MM.1S (cell line): ENCODE measurements around the gene KIAA1217.

Source experiments
- DNase-seq: peaks from one replicate; pipeline ENCODE4 v3.0.0-alpha.2; 2015
- H2AFZ ChIP-seq: fragments of 300-600 bp; sonication (generic); 2 replicates; pipeline ENCODE4 v1.6.0; 2016; ENCODE audit warnings: antibody characterized with exemption, low read length
- H3F3A ChIP-seq: fragments of 300-600 bp; sonication (generic); 2 replicates; pipeline ENCODE4 v1.6.1; 2016; ENCODE audit warnings: mild to moderate bottlenecking, antibody characterized with exemption, low read length, moderate library complexity, mixed read lengths; ENCODE audit not compliant: insufficient read depth
- H3K27ac ChIP-seq: fragments of 300-600 bp; sonication (generic); 2 replicates; pipeline ENCODE4 v1.5.1; 2016; ENCODE audit warnings: mild to moderate bottlenecking, low read length
- H3K27me3 ChIP-seq: fragments of 300-600 bp; sonication (generic); replicated peaks from 2 replicates; pipeline ENCODE4 v1.6.0; 2016; ENCODE audit warnings: low read length; ENCODE audit not compliant: insufficient read depth
- H3K36me3 ChIP-seq: fragments of 300-600 bp; sonication (generic); replicated peaks from 2 replicates; pipeline ENCODE4 v1.6.1; 2016; ENCODE audit warnings: mild to moderate bottlenecking, low read length, mixed read lengths; ENCODE audit not compliant: insufficient read depth
- H3K4me1 ChIP-seq: fragments of 300-600 bp; sonication (generic); 2 replicates; pipeline ENCODE4 v1.6.1; 2016; ENCODE audit warnings: low read length, mixed read lengths
- H3K4me2 ChIP-seq: fragments of 300-600 bp; sonication (generic); 2 replicates; pipeline ENCODE4 v1.6.0; 2016; ENCODE audit warnings: low read depth, low read length
- H3K4me3 ChIP-seq: fragments of 300-600 bp; sonication (generic); 2 replicates; pipeline ENCODE4 v1.5.1; 2016; ENCODE audit warnings: low read length, mixed read lengths
- H3K79me2 ChIP-seq: fragments of 300-600 bp; sonication (generic); 2 replicates; pipeline ENCODE4 v1.6.1; 2016; ENCODE audit warnings: mixed run types, low read length, mixed read lengths
- H3K9ac ChIP-seq: fragments of 300-600 bp; sonication (generic); 2 replicates; pipeline ENCODE4 v1.6.1; 2016; ENCODE audit warnings: low read length, mixed read lengths
- H3K9me2 ChIP-seq: fragments of 300-600 bp; sonication (generic); replicated peaks from 2 replicates; pipeline ENCODE4 v1.6.1; 2016; ENCODE audit warnings: mild to moderate bottlenecking, low read length, mixed read lengths; ENCODE audit not compliant: insufficient read depth
- H3K9me3 ChIP-seq: fragments of 300-600 bp; sonication (generic); replicated peaks from 2 replicates; pipeline ENCODE4 v1.6.1; 2016; ENCODE audit warnings: mild to moderate bottlenecking, low read length, mixed read lengths; ENCODE audit not compliant: insufficient read depth
- H4K20me1 ChIP-seq: fragments of 300-600 bp; sonication (generic); 2 replicates; pipeline ENCODE4 v1.6.1; 2016; ENCODE audit warnings: mild to moderate bottlenecking, low read length, moderate library complexity, mixed read lengths; ENCODE audit not compliant: insufficient read depth
- EZH2 ChIP-seq: fragments of 300-600 bp; sonication (generic); optimal IDR thresholded peaks from 2 replicates; pipeline ENCODE3; 2017; ENCODE audit warnings: low read depth, mild to moderate bottlenecking, antibody characterized with exemption, low read length, mixed read lengths
- EZH2phosphoT487 ChIP-seq: fragments of 300-600 bp; sonication (generic); IDR thresholded peaks from 2 replicates; pipeline ENCODE4 v1.6.1; 2018; ENCODE audit warnings: antibody characterized with exemption, low read length
- TF ChIP-seq, protein P1 (sequence below): fragments of 300-600 bp; sonication (generic); IDR thresholded peaks from 2 replicates; pipeline ENCODE4 v1.5.1; 2016; ENCODE audit warnings: antibody characterized with exemption, low read length, mixed read lengths

The KIAA1217 gene

DNA sequence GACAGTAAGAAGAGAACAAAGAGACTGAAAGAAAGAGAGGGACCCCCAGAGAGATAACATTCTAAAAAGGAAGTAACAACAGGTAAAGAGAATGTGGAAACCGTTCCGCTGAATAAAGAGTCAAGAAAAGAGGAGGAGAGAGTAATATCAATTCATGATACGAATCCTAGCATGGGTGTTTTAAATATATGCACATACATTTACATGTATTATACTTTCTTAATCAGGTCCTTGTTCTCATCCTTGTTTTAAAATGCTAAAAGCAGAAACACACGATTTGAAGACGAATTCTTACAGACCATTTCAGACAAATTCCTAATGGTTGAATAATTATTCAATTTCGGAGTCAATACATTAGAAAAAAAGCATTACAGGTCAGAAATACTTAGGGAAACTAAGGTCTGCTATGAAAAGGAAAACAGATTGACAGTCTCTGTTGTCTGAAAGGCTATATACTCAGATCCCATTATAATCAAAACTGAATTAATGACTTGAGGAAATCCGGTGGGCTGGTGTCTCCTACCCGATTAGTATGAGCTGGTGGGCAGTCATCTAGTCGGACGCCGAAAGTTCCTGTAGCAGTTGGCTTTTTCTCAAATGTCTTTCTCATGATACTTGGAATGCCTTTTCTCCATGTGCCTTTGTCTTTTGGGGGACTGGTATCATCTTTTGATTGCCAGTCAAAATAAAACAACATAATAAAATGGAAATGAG is 387.4 kb downstream of the KIAA1217 start:
- H3K4me1 ChIP-seq, result no peaks in the 10 kb centered on the region
- no peaks in the 10 kb centered on the region for H3K9me2 ChIP-seq
- no peak overlapping the region for H2AFZ ChIP-seq
- no peaks in the 10 kb centered on the region for H3K27me3 ChIP-seq
- no peak overlapping the region for H3K4me2 ChIP-seq
- H3K9ac ChIP-seq, result no peak overlapping the region
- H4K20me1 ChIP-seq, result no peaks in the 10 kb centered on the region
- no peaks in the 10 kb centered on the region for H3F3A ChIP-seq
- no peaks in the 10 kb centered on the region for H3K79me2 ChIP-seq
- H3K9me3 ChIP-seq, result no peaks in the 10 kb centered on the region
- H3K36me3 ChIP-seq, result no peaks in the 10 kb centered on the region; the same call in 1 of the 2 replicates
- no peak for TF ChIP-seq EZH2phosphoT487
- TF ChIP-seq EZH2, result no peak
- TF ChIP-seq, protein P1, sequence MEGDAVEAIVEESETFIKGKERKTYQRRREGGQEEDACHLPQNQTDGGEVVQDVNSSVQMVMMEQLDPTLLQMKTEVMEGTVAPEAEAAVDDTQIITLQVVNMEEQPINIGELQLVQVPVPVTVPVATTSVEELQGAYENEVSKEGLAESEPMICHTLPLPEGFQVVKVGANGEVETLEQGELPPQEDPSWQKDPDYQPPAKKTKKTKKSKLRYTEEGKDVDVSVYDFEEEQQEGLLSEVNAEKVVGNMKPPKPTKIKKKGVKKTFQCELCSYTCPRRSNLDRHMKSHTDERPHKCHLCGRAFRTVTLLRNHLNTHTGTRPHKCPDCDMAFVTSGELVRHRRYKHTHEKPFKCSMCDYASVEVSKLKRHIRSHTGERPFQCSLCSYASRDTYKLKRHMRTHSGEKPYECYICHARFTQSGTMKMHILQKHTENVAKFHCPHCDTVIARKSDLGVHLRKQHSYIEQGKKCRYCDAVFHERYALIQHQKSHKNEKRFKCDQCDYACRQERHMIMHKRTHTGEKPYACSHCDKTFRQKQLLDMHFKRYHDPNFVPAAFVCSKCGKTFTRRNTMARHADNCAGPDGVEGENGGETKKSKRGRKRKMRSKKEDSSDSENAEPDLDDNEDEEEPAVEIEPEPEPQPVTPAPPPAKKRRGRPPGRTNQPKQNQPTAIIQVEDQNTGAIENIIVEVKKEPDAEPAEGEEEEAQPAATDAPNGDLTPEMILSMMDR, result no peak
- H3K4me3 ChIP-seq, result no peak overlapping the region
- H3K27ac ChIP-seq, result no peak overlapping the region
- no peak for DNase-seq

DNA sequence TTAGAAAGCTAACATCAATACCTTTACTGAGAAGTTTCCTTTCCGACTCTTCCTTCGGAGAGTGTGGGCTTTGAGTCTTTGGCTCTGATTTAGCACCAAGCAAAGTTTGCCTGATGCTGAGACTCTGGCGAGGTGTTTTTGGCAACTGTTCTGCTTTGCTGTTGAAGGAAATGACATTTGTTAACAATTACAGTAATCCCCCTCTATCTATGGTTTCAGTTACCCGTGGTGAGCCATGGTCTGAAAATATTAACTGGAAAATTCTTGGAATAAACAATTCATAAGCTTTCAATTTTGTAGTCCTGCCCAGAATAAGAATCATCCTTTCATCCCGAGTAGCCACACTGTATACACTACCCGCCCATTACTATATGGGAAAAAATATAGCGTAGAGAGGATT is 388.5 kb downstream of the KIAA1217 start:
- H3K9ac ChIP-seq, result no peak overlapping the region
- no peak overlapping the region for H3K27ac ChIP-seq
- DNase-seq, result no peak
- TF ChIP-seq, protein P1, result no peak
- H3K4me1 ChIP-seq, result no peaks in the 10 kb centered on the region
- H3K9me2 ChIP-seq, result no peaks in the 10 kb centered on the region
- H3K9me3 ChIP-seq, result no peaks in the 10 kb centered on the region
- H3K4me3 ChIP-seq, result no peak overlapping the region
- H4K20me1 ChIP-seq, result no peaks in the 10 kb centered on the region
- H3F3A ChIP-seq, result no peaks in the 10 kb centered on the region
- no peaks in the 10 kb centered on the region for H3K27me3 ChIP-seq
- H2AFZ ChIP-seq, result no peak overlapping the region
- H3K36me3 ChIP-seq, result no peaks in the 10 kb centered on the region; the same call in 1 of the 2 replicates
- H3K79me2 ChIP-seq, result no peaks in the 10 kb centered on the region
- no peak overlapping the region for H3K4me2 ChIP-seq
